SK-N-SH (cell line): ENCODE measurements around the gene PODN. TPM values are rescaled to one million over a fixed set of nuclear protein-coding genes. Genes with fewer than 3 reads are reported as not detected.

Experiments used
- CTCF ChIA-PET: fragments of 300-600, 350-600 bp; formaldehyde crosslinking; extraction: SDS; loops from one replicate; lab custom pipeline; 2021; lab: Yijun Ruan, JAX
- POLR2A ChIA-PET: fragments of 350-600 bp; sonication (Branson Sonifier 250); formaldehyde crosslinking; extraction: SDS; loops from one replicate; lab custom pipeline; 2020; ENCODE audit warnings: antibody characterized with exemption, inconsistent platforms; lab: Yijun Ruan, JAX
- DNase-seq: peaks from one replicate; pipeline ENCODE4 v3.0.0; 2012
- H2AFZ ChIP-seq: fragments of 200-600 bp; sonication (generic); 2 replicates; pipeline ENCODE4 v1.8.1; 2016; ENCODE audit warnings: antibody characterized with exemption, mild to moderate bottlenecking, low read depth
- H3F3A ChIP-seq: fragments of 200-600 bp; sonication (generic); replicated peaks from 2 replicates; pipeline ENCODE3; 2016; ENCODE audit warnings: antibody characterized with exemption, mild to moderate bottlenecking; ENCODE audit not compliant: insufficient read depth
- H3K27ac ChIP-seq, 2 experiments: fragments of 200-500 bp in 1 of 2; fragments of 200-600 bp in 1 of 2; sonication (Bioruptor generic) in 1 of 2; sonication (generic), shearing (Covaris generic) in 1 of 2; 2 replicates each; pipeline versions ENCODE4 v1.5.1 to v1.6.1; 2014 to 2016; ENCODE audit warnings: low read depth in 2 of 2, inconsistent platforms in 1 of 2, low read length in 1 of 2, mild to moderate bottlenecking in 1 of 2, mixed read lengths in 1 of 2
- H3K27me3 ChIP-seq: fragments of 200-600 bp; sonication (generic), shearing (Covaris generic); 2 replicates; pipeline ENCODE4 v1.6.1; 2016; ENCODE audit warnings: mixed run types; ENCODE audit not compliant: insufficient read depth
- H3K36me3 ChIP-seq, 2 experiments: fragments of 200-500 bp in 1 of 2; fragments of 200-600 bp in 1 of 2; sonication (Bioruptor generic) in 1 of 2; sonication (generic) in 1 of 2; replicated peaks in 1 of 2; 2 replicates each; pipeline versions ENCODE3 to v1.5.1; 2014 to 2016; ENCODE audit warnings: low read length in 1 of 2, mild to moderate bottlenecking in 1 of 2; ENCODE audit not compliant: insufficient read depth in 2 of 2, control insufficient read depth in 1 of 2
- H3K4me1 ChIP-seq, 2 experiments: fragments of 200-500 bp in 1 of 2; fragments of 200-600 bp in 1 of 2; sonication (Bioruptor generic) in 1 of 2; sonication (generic), shearing (Covaris generic) in 1 of 2; 2 replicates each; pipeline versions ENCODE4 v1.5.1 to v1.6.1; 2014 to 2016; ENCODE audit warnings: low read depth in 1 of 2, low read length in 1 of 2, mixed run types in 1 of 2; ENCODE audit not compliant: insufficient read depth in 2 of 2, control insufficient read depth in 1 of 2
- H3K4me2 ChIP-seq: fragments of 200-600 bp; sonication (generic), shearing (Covaris generic); 2 replicates; pipeline ENCODE4 v1.6.1; 2017; ENCODE audit warnings: mixed run types
- H3K4me3 ChIP-seq, 2 experiments: fragments of 200-500 bp in 1 of 2; fragments of 200-600 bp in 1 of 2; sonication (Bioruptor generic) in 1 of 2; sonication (generic), shearing (Covaris generic) in 1 of 2; 2 replicates each; pipeline versions ENCODE4 v1.5.1 to v1.8.1; 2014 to 2016; ENCODE audit warnings: low read depth in 2 of 2, inconsistent platforms in 1 of 2, low read length in 1 of 2, mild to moderate bottlenecking in 1 of 2, mixed read lengths in 1 of 2, moderate library complexity in 1 of 2
- H3K79me2 ChIP-seq: fragments of 200-600 bp; sonication (generic); 2 replicates; pipeline ENCODE4 v1.8.1; 2017; ENCODE audit warnings: mild to moderate bottlenecking; ENCODE audit not compliant: insufficient read depth
- H3K9ac ChIP-seq: fragments of 200-600 bp; sonication (generic); 2 replicates; pipeline ENCODE4 v1.6.1; 2017; ENCODE audit warnings: mixed run types
- H3K9me2 ChIP-seq: fragments of 200-600 bp; sonication (generic); 2 replicates; pipeline ENCODE4 v1.6.1; 2017; ENCODE audit warnings: mixed run types
- H3K9me3 ChIP-seq: fragments of 200-600 bp; sonication (generic); 2 replicates; pipeline ENCODE4 v1.6.1; 2017; ENCODE audit warnings: mixed run types, mild to moderate bottlenecking, moderate library complexity
- H4K20me1 ChIP-seq: fragments of 200-600 bp; sonication (generic); 2 replicates; pipeline ENCODE4 v1.6.1; 2017; ENCODE audit warnings: mild to moderate bottlenecking, mixed run types; ENCODE audit not compliant: insufficient read depth
- EP300 ChIP-seq, 2 experiments: IDR thresholded peaks; 2 replicates each; pipeline versions ENCODE4 v1.4.0 to v1.6.1; 2012; ENCODE audit warnings: borderline replicate concordance in 1 of 2, low read depth in 1 of 2, low read length in 1 of 2
- GABPA ChIP-seq: IDR thresholded peaks from 2 replicates; pipeline ENCODE4 v1.4.0; 2012; ENCODE audit warnings: low read depth, mild to moderate bottlenecking
- RXRA ChIP-seq: IDR thresholded peaks from 2 replicates; pipeline ENCODE4 v1.4.0; 2012; ENCODE audit warnings: low read depth, mild to moderate bottlenecking, borderline replicate concordance
- SIN3A ChIP-seq: IDR thresholded peaks from 2 replicates; pipeline ENCODE4 v1.6.1; 2012; ENCODE audit warnings: low read depth, mild to moderate bottlenecking, low read length, moderate library complexity, borderline replicate concordance
- YY1 ChIP-seq: IDR thresholded peaks from 2 replicates; pipeline ENCODE4 v1.4.0; 2012; ENCODE audit warnings: low read depth, mild to moderate bottlenecking
- WGBS: methylation state at CpG from one replicate; pipeline ENCODE4 v1.1.6; 2017; ENCODE audit warnings: low lambda C conversion rate; 5-methylcytosine and 5-hydroxymethylcytosine counted together
- polyA plus RNA-seq, 3 experiments: library from polyadenylated mRNA; depleted of rRNA; stranded (reverse); fragments of >200 nt; gene quantifications; 2 replicates each; pipeline ENCODE4 v1.2.3, GENCODE V29; 2012
- TF ChIP-seq, protein P1 (sequence below): fragments of 150-350 bp; IDR thresholded peaks from 2 replicates; pipeline ENCODE4 v1.6.1; 2016; ENCODE audit warnings: mild to moderate bottlenecking, low read depth, low read length
- TF ChIP-seq, protein P2 (sequence below): IDR thresholded peaks from 2 replicates; pipeline ENCODE4 v1.4.0; 2012; ENCODE audit warnings: low read depth

The PODN gene
- polyA plus RNA-seq, 1 of the 3 experiments (the other 2 are of a cell fraction) = 2.0 TPM

DNA sequence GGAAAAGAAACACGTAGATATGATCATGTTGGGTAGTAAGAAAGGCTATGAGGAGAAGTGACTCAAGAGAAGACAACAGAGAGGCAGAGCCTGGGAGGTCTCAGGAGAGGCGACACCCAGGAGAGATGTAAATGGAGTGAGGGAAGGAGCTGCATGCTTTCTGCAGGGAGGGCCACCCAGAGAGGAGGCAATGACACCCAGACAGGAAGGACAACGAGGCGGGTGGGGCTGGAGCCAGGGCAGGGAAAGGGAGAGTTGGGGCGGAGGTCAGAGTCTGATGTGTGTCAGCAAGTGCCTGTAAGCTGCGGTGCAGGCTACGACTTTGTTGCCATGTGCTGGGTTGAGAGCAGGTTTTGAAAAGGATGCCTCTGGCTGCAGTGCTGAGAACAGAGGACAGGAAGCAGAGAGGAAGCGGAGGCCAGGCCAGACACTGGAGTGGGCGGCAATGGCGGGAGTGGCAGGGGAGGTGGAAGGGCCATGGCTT is 49.1 kb downstream of the PODN start:
- TF ChIP-seq YY1 (no peak), SIN3A (no peak), GABPA (no peak), RXRA (no peak)
- TF ChIP-seq, protein P1, sequence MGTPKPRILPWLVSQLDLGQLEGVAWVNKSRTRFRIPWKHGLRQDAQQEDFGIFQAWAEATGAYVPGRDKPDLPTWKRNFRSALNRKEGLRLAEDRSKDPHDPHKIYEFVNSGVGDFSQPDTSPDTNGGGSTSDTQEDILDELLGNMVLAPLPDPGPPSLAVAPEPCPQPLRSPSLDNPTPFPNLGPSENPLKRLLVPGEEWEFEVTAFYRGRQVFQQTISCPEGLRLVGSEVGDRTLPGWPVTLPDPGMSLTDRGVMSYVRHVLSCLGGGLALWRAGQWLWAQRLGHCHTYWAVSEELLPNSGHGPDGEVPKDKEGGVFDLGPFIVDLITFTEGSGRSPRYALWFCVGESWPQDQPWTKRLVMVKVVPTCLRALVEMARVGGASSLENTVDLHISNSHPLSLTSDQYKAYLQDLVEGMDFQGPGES = no peak
- CTCF ChIA-PET = no interaction called here
- Histone ChIP-seq H3K4me2 (no peak overlapping the region), H3K4me3 (no peak overlapping the region), H3K27me3 (no peaks in the 10 kb centered on the region), H2AFZ (no peak overlapping the region), H3F3A (no peaks in the 10 kb centered on the region), H3K9ac (no peak overlapping the region), H3K36me3 (no peaks in the 10 kb centered on the region), H3K27ac (no peak overlapping the region), H3K79me2 (no peaks in the 10 kb centered on the region), H3K9me3 (no peaks in the 10 kb centered on the region), H3K9me2 (no peaks in the 10 kb centered on the region), H3K4me1 (peaks cover 21 to 29% of the 10 kb centered on the region in 2 experiments; a peak in 3 of 4 replicates), H4K20me1 (no peaks in the 10 kb centered on the region)
- no peak for DNase-seq
- 91% methylated on average over 10 of the region's 10 CpGs for WGBS
- POLR2A ChIA-PET = no interaction called here

DNA sequence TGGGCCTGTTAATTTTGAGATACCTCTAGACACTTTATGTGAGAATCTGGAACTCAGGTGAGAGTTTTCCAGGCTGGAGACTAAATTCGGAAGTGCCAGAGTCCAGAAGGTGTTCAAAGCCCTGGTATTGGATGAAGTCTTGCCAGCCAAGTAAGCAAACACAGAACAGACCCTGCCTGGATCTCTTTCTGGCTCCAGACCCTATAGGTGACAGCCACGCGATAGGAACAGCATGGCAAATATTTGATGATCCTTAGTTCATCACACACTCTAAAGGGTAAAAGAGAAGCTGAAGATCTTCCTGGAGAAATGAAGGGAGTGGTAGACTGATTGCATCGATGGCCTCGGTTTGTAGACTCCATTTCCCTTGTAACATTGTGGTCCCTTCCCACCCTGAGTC is 49.7 kb downstream of the PODN start:
- Histone ChIP-seq H3K27ac (no peak overlapping the region), H3K9me2 (no peaks in the 10 kb centered on the region), H3K27me3 (no peaks in the 10 kb centered on the region), H3K4me1 (peaks cover 22 to 35% of the 10 kb centered on the region in 2 experiments; a peak in 3 of 4 replicates), H3K4me2 (no peak overlapping the region), H3K36me3 (no peaks in the 10 kb centered on the region), H3F3A (no peaks in the 10 kb centered on the region), H4K20me1 (no peaks in the 10 kb centered on the region), H3K4me3 (no peak overlapping the region), H3K9me3 (no peaks in the 10 kb centered on the region), H2AFZ (no peak overlapping the region), H3K79me2 (no peaks in the 10 kb centered on the region), H3K9ac (no peak overlapping the region)
- POLR2A ChIA-PET = no interaction called here
- no peak for TF ChIP-seq EP300 (IDR thresholded peaks at IDR 0.05; ENCODE audit: borderline replicate concordance in 1 of 2, low read depth in 1 of 2, low read length in 1 of 2)
- no peak for DNase-seq
- CTCF ChIA-PET = interaction anchor here (0.6 kb wide), 1 partner anchor 848 kb away, joined by 3 read pairs; no protein-coding TSS in a partner anchor
- 59% methylated on average over 5 of the region's 5 CpGs for WGBS

DNA sequence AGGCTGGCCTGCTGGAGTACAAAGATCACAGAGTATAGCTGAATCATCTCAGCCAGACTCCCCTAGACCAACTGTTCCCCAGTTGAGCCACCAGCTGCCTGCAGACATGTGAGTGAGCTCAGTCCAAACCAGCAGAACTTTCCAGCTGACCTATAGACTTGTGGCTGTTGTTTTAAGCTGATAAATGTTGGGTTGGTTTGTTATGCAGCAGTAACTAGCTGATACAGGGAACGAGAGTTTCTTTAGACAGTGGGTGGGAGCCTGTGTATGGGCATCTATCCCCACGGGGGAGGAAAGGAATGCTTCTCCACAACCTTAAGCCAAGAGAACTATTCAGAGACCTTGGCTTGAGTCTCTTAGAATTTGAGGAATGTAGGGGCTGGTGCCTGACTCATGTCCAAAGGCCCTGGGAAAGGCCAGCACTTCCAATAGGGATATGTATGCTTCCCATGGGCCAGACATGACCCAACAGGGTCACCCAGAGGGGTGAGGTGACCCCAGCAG is 50.3 kb downstream of the PODN start:
- H2AFZ ChIP-seq = no peak overlapping the region
- 61% methylated on average over 2 of the region's 2 CpGs for WGBS
- no peak overlapping the region for H3K4me3 ChIP-seq
- H4K20me1 ChIP-seq = no peaks in the 10 kb centered on the region
- H3K36me3 ChIP-seq = no peaks in the 10 kb centered on the region
- H3K4me1 ChIP-seq = peaks cover 22 to 35% of the 10 kb centered on the region in 2 experiments; a peak in 3 of 4 replicates
- no peak overlapping the region for H3K4me2 ChIP-seq
- H3K9me2 ChIP-seq = no peaks in the 10 kb centered on the region
- TF ChIP-seq RXRA = no peak
- TF ChIP-seq YY1 = no peak
- TF ChIP-seq, protein P2, sequence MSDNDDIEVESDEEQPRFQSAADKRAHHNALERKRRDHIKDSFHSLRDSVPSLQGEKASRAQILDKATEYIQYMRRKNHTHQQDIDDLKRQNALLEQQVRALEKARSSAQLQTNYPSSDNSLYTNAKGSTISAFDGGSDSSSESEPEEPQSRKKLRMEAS = no peak
- no peak overlapping the region for H3K27ac ChIP-seq
- no peaks in the 10 kb centered on the region for H3K79me2 ChIP-seq
- H3K27me3 ChIP-seq = no peaks in the 10 kb centered on the region
- ChIA-PET CTCF (interaction anchor here (0.6 kb wide), 1 partner anchor 847 kb away, joined by 3 read pairs; no protein-coding TSS in a partner anchor), POLR2A (no interaction called here)
- no peak overlapping the region for H3K9ac ChIP-seq
- DNase-seq = no peak
- no peaks in the 10 kb centered on the region for H3F3A ChIP-seq
- no peaks in the 10 kb centered on the region for H3K9me3 ChIP-seq
